Panc1 (cell line): ENCODE results near the gene NPIPA1. TPM values are rescaled to one million over a fixed set of nuclear protein-coding genes. Genes with fewer than 3 reads are reported as not detected.
A peak's percentile ranks its signal among the peaks of the same experiment; 100 is the strongest.
"Not testable (repeated sequence)": the region's sequence is repeated elsewhere in the genome, so short reads cannot be mapped to it uniquely, and the experiment has no call there.

Experiments
- ATAC-seq: fragments of 200-7000 bp; cut with Tn5 transposase; 2 replicates; pipeline ENCODE4 v1.9.1; 2020; ENCODE audit warnings: mild to moderate bottlenecking, moderate library complexity
- BruUV-seq: library from RNA; stranded (reverse); fragments of 400-500 nt; replicated peaks from 2 replicates; lab custom pipeline; 2021; lab: Mats Ljungman, UMichigan
- CTCF ChIA-PET: fragments of 300-600 bp; sonication (Branson Sonifier 250); formaldehyde crosslinking; loops from one replicate; lab custom pipeline; 2022; ENCODE audit warnings: antibody characterized with exemption; lab: Charles Lee
- POLR2A ChIA-PET: fragments of 300-600 bp; sonication (Branson Sonifier 250); formaldehyde crosslinking; loops from one replicate; lab custom pipeline; 2022; ENCODE audit warnings: antibody characterized with exemption; lab: Charles Lee
- DNase-seq: peaks from one replicate; pipeline ENCODE4 v3.0.0-alpha.2; 2010; ENCODE audit warnings: low read depth, low spot score
- H3K27ac ChIP-seq: 2 replicates; pipeline ENCODE4 v1.5.1; 2011; ENCODE audit warnings: mild to moderate bottlenecking, low read length, inconsistent platforms
- H3K27me3 ChIP-seq: fragments of 200-500 bp; sonication (Bioruptor generic); 2 replicates; pipeline ENCODE4 v1.6.0; 2014; ENCODE audit warnings: low read length, inconsistent platforms; ENCODE audit not compliant: control insufficient read depth, insufficient read depth
- H3K36me3 ChIP-seq: fragments of 200-500 bp; sonication (Bioruptor generic); 2 replicates; pipeline ENCODE4 v1.5.1; 2014; ENCODE audit warnings: inconsistent platforms, mild to moderate bottlenecking, low read length, moderate library complexity; ENCODE audit not compliant: control insufficient read depth, insufficient read depth
- H3K4me1 ChIP-seq: 2 replicates; pipeline ENCODE4 v1.5.1; 2011; ENCODE audit warnings: inconsistent platforms, mild to moderate bottlenecking, low read length, moderate library complexity; ENCODE audit not compliant: control insufficient read depth, insufficient read depth
- H3K4me3 ChIP-seq, 2 experiments: 2 replicates each; pipeline ENCODE4 v1.5.1; 2011 to 2012; ENCODE audit warnings: low read depth in 2 of 2, low read length in 2 of 2, mild to moderate bottlenecking in 2 of 2, inconsistent platforms in 1 of 2, moderate library complexity in 1 of 2
- H3K9me3 ChIP-seq: fragments of 200-500 bp; sonication (Bioruptor generic); 2 replicates; pipeline ENCODE4 v1.5.1; 2014; ENCODE audit warnings: low read depth, mild to moderate bottlenecking, inconsistent platforms, low read length, moderate library complexity; ENCODE audit not compliant: control insufficient read depth, insufficient read depth
- SIN3A ChIP-seq: IDR thresholded peaks from 2 replicates; pipeline ENCODE4 v1.6.1; 2012; ENCODE audit warnings: low read depth, mild to moderate bottlenecking, low read length, moderate library complexity, borderline replicate concordance; ENCODE audit not compliant: insufficient read depth
- TCF7L2 ChIP-seq: IDR thresholded peaks from 2 replicates; pipeline ENCODE4 v1.6.1; 2011; ENCODE audit warnings: mild to moderate bottlenecking, low read depth, low read length, inconsistent platforms
- in situ Hi-C: cut with HindIII; loops from 2 replicates; pipeline ENCODE4 v1.10.0; 2016; ENCODE audit warnings: low sequenced_read_pairs, low pct_unique_long_range_greater_than_20kb
- intact Hi-C: fragments of 100-400 bp; cut with micrococcal nuclease; formaldehyde crosslinking; loops from one replicate; pipeline ENCODE4 v1.10.0; 2022; ENCODE audit not compliant: unreplicated experiment
- total RNA-seq: library from RNA; stranded (reverse); gene quantifications from one replicate; pipeline ENCODE4 v1.2.1, GENCODE V29; 2021; ENCODE audit not compliant: unreplicated experiment

NPIPA1 gene
- total RNA-seq, 1 experiment from 2014 or later, result 126 TPM

DNA sequence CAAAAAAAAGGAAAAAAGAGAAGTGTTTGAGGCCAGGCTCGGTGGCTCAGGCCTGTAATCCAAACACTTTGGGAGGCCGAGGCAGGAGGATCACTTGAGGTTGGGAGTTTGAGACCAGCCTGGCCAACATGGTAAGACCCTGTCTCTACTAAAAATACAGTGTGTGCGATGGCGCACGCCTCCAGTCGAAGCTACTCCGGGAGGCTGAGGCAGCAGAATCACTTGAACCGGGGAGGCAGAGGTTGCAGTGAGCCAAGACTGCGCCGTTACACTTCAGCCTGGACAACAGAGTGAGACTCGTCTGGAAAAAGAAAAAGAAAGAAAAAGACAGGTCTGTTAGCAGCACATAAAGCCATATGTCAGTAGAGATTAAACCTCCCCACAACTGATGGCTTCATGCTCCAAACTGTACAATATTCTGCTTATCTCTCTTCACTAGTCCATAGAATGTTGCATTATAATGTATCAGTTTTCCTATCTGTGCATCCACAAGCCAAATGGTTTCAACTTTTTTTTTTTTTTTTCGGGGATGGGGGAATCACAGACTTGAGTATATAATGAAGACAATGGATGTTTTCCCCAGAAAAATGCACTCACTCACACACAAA is 34.5 kb downstream of the NPIPA1 start:
- POLR2A ChIA-PET, H3K36me3 ChIP-seq, H3K27ac ChIP-seq, ATAC-seq, H3K4me1 ChIP-seq, in situ Hi-C loops, DNase-seq, CTCF ChIA-PET, intact Hi-C loops, H3K27me3 ChIP-seq, H3K9me3 ChIP-seq, BruUV-seq, H3K4me3 ChIP-seq: not testable (repeated sequence)

DNA sequence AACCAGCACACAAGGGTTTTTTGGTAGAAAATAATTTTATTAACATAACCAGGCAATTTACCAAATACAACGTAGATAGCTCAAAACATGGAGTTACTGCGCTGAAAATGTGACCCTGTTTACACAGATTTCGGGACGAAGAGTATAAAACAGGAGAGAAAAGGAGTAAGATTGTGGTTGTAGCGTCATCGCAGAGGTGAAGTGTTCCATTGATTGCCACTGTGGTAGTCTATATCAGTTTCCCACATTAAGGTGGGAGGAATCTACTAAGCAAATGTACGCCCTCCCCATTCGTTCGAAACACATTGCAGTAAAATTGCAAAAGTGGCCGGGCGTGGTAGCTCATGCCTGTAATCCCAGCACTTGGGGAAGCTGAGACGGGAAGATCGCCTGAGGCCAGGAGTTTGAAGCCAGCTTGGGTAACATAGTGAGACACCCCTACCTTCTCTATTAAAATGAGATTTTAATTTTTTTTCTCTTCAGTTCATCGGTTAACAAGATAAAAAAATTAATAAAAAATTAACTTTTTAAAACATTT is 36.6 kb downstream of the NPIPA1 start:
- intact Hi-C loops, H3K4me1 ChIP-seq, H3K36me3 ChIP-seq, DNase-seq, POLR2A ChIA-PET, H3K9me3 ChIP-seq, ATAC-seq, in situ Hi-C loops, CTCF ChIA-PET, H3K27me3 ChIP-seq: not testable (repeated sequence)
- peak overlapping the region; percentile 89 for H3K27ac ChIP-seq
- TSS peak; percentile 88 for BruUV-seq
- peak overlapping the region; percentile 72 to 83 for H3K4me3 ChIP-seq

DNA sequence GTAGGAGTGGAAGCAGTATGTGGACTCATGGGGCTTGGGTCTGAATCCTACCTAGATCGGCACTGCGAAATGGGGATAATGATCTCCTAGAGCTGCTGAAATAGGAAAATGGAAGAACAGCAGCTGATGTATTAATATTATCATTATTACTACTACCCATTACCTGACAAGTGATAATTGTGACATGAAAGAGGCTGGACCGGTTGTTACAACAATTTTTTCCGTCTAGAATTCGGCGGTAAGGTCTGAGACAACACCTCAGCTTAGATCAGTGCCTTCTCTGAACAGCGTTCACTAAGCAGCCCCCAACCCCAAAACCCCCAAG is 37.0 kb downstream of the NPIPA1 start:
- POLR2A ChIA-PET, H3K27me3 ChIP-seq, H3K36me3 ChIP-seq, H3K4me1 ChIP-seq, CTCF ChIA-PET, intact Hi-C loops, H3K9me3 ChIP-seq, ATAC-seq, BruUV-seq, in situ Hi-C loops: not testable (repeated sequence)
- Histone ChIP-seq H3K27ac (peak overlapping the region; percentile 89), H3K4me3 (peak overlapping the region; percentile 72 to 83)
- DNase-seq, result peak; percentile 17

DNA sequence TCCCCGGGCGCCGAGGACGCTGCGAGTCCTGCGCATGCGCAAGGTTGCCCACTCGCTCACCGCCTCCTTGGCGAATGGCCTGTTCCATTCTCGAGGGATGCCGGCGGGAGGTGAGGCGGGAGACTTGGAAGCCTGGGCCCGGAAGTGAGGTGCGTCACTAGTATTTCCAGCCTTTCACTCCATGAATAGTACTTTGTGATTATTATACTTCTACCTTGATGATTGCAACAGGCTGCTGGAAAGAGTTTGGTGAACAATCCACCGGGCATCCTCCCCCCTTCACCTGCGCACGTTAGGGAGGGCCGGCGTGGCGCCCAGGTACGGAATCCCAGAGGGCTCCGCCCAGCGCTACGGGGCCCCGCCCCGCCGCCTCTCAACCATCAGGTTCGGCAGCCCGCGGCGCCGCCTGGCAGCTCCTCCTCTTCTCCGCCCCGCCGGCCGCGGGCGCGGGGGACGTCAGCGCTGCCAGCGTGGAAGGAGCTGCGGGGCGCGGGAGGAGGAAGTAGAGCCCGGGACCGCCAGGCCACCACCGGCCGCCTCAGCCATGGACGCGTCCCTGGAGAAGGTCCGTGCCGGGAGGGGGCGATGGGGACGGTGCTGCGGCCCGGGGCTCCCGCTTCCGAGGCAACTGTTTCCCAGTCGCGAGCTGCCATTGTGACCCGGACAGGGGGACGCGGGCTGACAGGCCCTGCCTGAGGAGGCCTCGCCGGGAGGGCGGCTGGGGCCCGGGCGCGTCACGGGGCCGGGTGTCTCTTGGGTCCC is 37.6 kb downstream of the NPIPA1 start, which contains the start of gene PDXDC1:
Gene PDXDC1, plus strand, starts transcription at position 371 of the 762 bp plus-strand sequence. Its CDS starts 174 bp downstream, at position 545.
- DNase-seq (peak; percentile 53), ATAC-seq (peak; percentile 99)
- H3K36me3 ChIP-seq, POLR2A ChIA-PET, H3K27me3 ChIP-seq, BruUV-seq, in situ Hi-C loops, intact Hi-C loops, H3K4me1 ChIP-seq, CTCF ChIA-PET, H3K9me3 ChIP-seq: not testable (repeated sequence)
- peak; percentile 48; the same call in 1 of the 2 replicates for TF ChIP-seq TCF7L2
- TF ChIP-seq SIN3A, result peak; percentile 82; the same call in 1 of the 2 replicates
- Histone ChIP-seq H3K27ac (peak within 1 kb of the TSS; percentile 89), H3K4me3 (peak within 1 kb of the TSS; percentile 72 to 83)

DNA sequence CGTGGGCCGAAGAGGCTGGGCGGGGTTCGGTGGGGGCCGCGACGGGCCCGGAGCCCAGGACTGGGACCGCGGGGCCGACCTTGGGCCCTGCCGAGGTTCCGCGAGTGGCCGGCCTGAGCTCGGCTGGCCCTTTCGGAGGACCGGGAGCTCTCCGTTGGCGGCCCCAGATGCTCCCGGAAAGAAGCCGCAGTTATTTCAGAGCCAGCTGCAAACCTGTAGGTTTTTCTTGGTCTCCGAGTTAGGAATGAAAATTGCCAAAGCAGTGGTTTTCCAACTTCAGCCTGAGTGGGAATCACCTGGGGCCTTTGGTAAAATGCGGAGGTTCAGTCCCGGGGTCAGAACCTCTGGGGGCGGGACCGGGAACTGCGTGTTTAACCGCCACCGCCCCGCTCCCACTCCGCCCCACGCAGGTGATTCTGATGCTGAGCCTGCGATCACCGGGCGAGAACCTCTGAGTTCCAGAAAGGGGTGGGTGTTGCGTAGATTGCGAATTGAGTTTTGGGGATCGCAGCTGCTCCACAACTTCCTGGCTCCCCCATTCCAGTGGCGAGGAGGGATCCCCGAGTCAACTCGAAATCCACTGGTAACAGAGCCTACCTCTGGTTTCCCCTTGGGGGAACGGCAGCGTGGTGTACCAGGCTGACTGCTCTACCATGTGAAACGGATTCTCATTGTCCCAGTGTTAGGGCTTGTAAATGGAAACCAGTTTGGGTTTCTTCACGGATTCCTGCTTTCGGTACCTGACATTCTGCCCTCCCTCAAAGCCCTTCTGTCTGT is 38.4 kb downstream of the NPIPA1 start:
- H3K27me3 ChIP-seq, H3K4me1 ChIP-seq, POLR2A ChIA-PET, H3K36me3 ChIP-seq, in situ Hi-C loops, H3K9me3 ChIP-seq, BruUV-seq, intact Hi-C loops, CTCF ChIA-PET, DNase-seq: not testable (repeated sequence)
- Histone ChIP-seq H3K4me3 (peak overlapping the region; percentile 72 to 83), H3K27ac (peak overlapping the region; percentile 89)
- peak; percentile 32 for ATAC-seq

DNA sequence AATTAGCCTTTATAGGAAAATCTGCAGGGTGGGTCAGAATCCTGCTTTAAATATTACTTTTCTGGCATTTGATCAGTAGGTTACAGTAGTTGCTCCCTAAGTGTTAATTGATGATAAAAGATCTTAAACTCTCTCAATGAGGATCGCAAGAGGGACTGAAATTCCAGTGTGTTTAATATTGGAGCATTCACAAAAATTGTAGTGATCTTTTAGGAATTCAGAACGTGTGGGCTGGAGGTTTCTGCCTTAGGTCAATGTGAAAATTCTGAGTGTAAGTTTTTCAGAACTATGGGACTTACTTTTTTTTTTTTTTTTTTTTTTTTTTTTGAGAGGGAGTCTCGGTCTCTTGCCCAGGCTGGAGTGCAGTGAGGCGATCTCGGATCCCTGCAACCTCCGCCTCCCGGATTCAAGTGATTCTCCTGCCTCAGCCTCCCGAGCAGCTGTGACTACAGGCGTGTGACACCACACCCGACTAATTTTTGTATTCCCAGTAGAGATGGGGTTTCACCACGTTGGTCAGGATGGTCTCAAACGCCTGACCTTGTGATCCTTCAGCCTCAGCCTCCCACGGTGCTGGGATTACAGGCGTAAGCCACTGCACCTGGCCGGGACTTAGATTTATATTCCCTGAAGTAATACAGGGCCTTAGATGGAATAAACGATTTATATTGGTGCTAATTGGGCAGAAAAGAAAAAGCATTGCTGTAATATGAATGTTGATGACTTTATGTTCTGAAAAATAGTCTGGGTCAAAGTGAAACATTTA is 39.9 kb downstream of the NPIPA1 start:
- H3K4me1 ChIP-seq, result peaks cover 11% of the 10 kb centered on the region; the same call in 1 of the 2 replicates
- BruUV-seq, H3K36me3 ChIP-seq, CTCF ChIA-PET, ATAC-seq, in situ Hi-C loops, H3K27ac ChIP-seq, intact Hi-C loops, DNase-seq, H3K27me3 ChIP-seq, H3K4me3 ChIP-seq, POLR2A ChIA-PET, H3K9me3 ChIP-seq: not testable (repeated sequence)
